GM21423 (cell line): ENCODE results near the gene CCNF.
A peak's percentile ranks its signal among the peaks of the same experiment; 100 is the strongest.
"Not testable (repeated sequence)": the region's sequence is repeated elsewhere in the genome, so short reads cannot be mapped to it uniquely, and the experiment has no call there.

Experiments used
- ATAC-seq: cut with Tn5 transposase; IDR thresholded peaks from one replicate; pipeline ENCODE4 v1.9.1; 2021; ENCODE audit warnings: mild to moderate bottlenecking, moderate library complexity; ENCODE audit not compliant: unreplicated experiment

CCNF gene

GRCh38 chr16:2427526-2427925 is 1.7 kb upstream of the CCNF start:
- no peak for ATAC-seq

GRCh38 chr16:2428051-2428783 is 1.0 kb upstream of the CCNF start:
- ATAC-seq, result peak; percentile 7

DNA sequence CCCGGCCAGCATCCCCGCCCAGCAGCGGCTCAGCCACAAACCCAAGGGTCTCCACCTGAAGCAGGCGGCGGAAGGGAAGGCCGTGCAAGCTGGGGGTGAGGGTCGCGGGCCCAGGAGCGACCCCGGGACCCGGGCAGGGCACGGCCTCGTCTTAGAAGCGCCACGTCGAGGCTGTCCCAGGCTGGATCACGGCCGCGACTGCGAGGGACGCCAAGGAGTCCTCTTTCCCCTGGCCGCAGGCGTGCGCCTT is 538 bp upstream of the CCNF start:
- ATAC-seq, result peak; percentile 27

GRCh38 chr16:2429771-2430663 is 770 bp downstream of the CCNF start:
- ATAC-seq, result peak; percentile 5

DNA sequence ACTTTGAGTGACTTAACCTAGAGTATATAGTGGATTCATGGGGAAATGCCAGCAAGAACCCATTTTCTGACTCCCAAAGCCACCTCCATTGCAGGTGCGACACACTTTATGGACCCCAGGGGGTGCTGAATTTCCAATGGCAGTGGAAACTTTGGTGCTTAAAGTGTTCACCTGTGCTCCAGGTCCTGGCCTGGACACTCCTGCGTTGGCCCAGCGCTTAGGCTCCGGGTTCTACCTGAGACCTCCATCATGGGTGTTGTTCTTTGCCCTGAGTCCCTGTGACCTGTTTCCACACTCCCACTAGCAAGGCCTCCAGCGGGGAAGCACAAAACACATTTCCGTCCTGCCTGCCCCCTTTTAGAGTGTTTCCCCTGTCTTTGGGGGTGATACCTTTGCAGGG is 3.0 kb downstream of the CCNF start:
- no peak for ATAC-seq

DNA sequence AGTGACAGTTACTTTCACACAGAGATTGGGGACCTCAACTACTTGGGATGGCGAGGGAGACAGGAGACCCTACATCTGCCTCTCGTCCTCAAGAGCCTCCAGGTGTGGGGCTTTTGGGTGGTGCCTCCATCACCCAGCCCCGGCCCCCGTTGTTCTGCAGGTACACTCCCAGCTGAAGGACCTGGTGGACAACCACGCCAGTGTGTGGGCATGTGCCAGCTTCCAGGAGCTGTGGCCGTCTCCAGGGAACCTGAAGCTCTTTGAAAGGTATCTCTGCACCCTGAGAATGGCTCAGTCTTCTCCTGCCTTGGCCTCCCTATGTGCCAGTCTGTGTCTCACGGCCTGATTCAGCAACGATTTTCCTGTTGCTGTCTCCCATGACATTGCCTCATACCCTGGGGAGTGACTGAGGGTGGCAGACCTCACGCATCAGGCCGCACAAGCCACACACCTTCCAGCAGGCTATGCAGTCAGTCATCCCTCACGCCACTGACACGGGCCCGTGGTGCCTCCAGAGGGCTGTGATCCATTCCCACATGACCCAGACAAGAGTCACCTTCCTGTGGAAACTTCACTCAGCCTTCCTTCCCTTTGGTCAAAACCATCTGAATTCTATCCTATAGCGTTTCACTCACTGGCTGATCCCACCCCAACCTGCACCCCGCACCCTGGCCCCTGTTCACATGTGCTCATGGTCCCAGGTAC is 3.7 kb downstream of the CCNF start:
- no peak for ATAC-seq

GRCh38 chr16:2435236-2435635 is 6.0 kb downstream of the CCNF start:
- ATAC-seq, result not testable (repeated sequence)

DNA sequence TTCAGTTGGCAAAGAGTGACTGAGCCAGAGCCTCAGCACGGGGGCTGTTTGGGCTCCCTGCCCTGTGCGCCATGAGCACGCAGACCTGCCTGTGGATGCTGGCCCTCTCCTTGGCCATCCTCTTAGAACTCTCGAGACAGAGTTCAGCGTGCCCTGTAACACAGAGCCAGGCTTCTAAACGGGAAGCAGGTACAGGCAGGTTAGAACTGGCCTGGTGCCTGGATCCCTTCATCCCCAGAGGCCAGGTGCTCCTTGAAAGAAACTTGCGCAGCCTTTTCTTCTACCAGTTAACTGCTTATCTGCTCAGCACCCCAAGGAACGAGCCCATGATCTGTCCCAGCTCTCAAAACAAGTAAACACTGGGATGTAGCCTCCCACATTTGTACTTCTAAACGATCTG is 6.9 kb downstream of the CCNF start:
- ATAC-seq, result no peak

- ATAC-seq, result no peak
Measured at GRCh38 chr16:2437032-2437790, 8.0 kb downstream of the CCNF start.

GRCh38 chr16:2438121-2438520 is 8.9 kb downstream of the CCNF start:
- ATAC-seq, result no peak

- ATAC-seq, result no peak
Measured at GRCh38 chr16:2439598-2439997, 10.4 kb downstream of the CCNF start.

- ATAC-seq, result not testable (repeated sequence)
Measured at GRCh38 chr16:2441143-2441804, 12.0 kb downstream of the CCNF start.

DNA sequence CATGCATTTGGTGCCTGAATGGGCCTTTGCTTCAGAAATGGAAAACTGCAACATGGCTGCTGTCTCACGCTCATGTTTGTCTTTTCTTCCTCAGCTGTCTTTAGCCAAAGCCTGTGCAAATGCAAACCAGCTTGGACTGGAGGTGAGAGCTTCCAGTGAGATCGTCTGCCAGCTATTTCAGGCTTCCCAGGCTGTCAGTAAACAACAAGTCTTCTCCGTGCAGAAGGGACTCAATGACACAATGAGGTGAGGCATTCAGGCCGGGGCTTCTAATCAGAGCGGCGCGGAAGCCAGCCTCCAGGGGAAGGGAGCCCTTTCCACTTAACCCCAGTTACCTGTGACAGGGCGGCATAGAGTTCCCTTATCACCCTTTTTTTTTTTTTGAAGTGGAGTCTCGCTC is 14.3 kb downstream of the CCNF start:
- no peak for ATAC-seq

- ATAC-seq, result no peak
Measured at GRCh38 chr16:2447920-2448583, 18.8 kb downstream of the CCNF start.

- no peak for ATAC-seq
Measured at GRCh38 chr16:2449118-2449517, 19.9 kb downstream of the CCNF start.

DNA sequence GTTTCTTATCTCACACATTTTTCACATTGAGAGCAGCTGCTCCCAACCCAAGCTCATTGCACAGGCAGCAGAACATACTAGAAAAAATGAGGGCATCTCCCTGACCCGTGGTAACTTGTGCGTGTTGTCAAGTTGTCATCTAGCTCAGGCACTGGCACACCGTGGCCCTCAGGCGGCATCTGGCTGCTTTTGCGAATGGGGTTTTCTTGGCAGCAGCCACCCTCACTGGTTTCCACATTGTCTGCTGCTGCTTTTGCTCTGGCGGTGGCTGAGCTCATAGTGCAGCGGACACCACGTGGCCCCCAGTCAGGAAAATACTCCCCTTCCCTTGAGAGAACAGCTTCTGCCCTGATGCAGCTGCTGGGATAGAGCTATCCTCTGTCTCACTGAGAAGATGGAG is 21.3 kb downstream of the CCNF start:
- no peak for ATAC-seq

DNA sequence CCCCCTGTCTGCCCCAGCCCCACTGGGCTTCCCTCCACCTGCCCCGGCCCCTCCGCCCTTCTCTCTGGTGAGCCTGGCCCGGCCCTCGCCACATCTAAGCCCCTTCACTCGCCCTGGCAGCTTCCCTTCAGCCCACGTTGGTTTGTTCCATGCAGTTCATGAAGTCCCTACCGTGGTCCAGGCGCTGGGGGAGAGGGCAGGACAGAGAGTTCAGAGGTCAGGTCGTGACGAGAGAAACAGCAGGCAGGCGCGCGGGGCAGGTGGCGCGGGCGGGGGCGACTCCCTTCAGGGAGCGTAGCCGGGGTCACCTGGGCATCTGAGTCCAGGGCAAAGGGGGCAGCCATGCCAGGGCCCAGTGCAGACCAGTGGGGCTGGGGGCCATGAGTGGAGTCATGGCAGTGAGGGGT is 21.7 kb downstream of the CCNF start:
- ATAC-seq, result no peak

DNA sequence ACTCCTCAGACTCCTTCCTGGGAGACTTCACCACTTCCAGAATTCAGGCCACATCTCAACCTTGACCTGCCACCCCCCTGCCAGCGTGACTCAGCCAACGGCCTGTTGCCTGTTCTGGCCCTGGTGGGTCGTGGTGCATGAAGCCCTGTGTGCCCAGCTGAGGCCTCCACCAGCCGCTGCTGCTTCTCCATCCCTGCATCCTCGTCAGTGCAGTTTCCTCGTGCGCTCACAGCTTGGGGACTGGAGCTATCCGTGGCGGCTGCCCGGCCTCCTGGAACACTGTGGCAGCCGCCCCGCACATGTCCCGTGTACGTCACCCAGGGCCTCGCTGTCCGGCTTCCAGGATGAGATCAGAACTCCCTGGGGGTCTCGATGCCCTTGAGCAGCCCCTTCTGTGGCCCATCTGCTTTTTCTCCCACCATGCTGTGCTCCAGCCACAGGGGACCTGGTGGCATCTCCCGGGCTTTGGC is 22.6 kb downstream of the CCNF start:
- ATAC-seq, result no peak

DNA sequence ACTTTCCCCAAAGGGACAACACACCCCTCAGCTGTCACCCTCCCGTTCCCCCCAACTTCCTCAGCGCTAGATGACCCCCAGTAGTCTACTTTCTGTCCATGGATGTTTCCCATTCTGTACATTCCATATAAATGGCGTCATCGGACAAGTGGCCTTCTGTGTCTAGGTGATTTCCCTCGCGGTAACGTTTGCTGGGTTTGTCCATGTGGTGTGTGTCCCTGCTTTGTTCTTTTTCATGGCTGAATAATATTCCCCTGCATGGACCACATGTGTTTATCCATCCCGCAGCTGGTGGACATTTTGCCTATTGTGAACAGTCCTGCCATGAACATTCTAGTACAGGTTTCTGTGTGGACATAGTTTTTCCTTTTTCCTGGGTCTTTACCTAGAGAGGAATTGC is 23.4 kb downstream of the CCNF start:
- no peak for ATAC-seq
